GM23338 (cell line): ENCODE data around the gene STAT4. TPM values are rescaled to one million over a fixed set of nuclear protein-coding genes. Genes with fewer than 3 reads are reported as not detected.

ENCODE experiments used
- ATAC-seq: fragments of 200-7000 bp; cut with Tn5 transposase; 3 replicates; pipeline ENCODE4 v1.9.1; 2020
- DNase-seq: peaks from one replicate; pipeline ENCODE4 v3.0.0-alpha.2; 2015; ENCODE audit warnings: low spot score
- H2AFZ ChIP-seq: fragments of 200-600 bp; sonication (generic); 2 replicates; pipeline ENCODE4 v1.8.0; 2016; ENCODE audit warnings: antibody characterized with exemption, mild to moderate bottlenecking, moderate library complexity
- H3F3A ChIP-seq: fragments of 200-600 bp; sonication (generic); replicated peaks from 2 replicates; pipeline ENCODE4 v1.8.0; 2017; ENCODE audit warnings: antibody characterized with exemption, mixed run types, low read depth
- H3K27ac ChIP-seq: fragments of 200-600 bp; sonication (generic); 2 replicates; pipeline ENCODE4 v1.6.1; 2016; ENCODE audit warnings: low read depth
- H3K27me3 ChIP-seq: fragments of 200-600 bp; sonication (generic); 2 replicates; pipeline ENCODE4 v1.8.0; 2016; ENCODE audit warnings: mild to moderate bottlenecking, mixed run types, moderate library complexity; ENCODE audit not compliant: insufficient read depth
- H3K36me3 ChIP-seq: fragments of 200-600 bp; sonication (generic); 2 replicates; pipeline ENCODE4 v1.8.0; 2016; ENCODE audit warnings: mild to moderate bottlenecking; ENCODE audit not compliant: insufficient read depth
- H3K4me1 ChIP-seq: fragments of 200-600 bp; sonication (generic); 2 replicates; pipeline ENCODE4 v1.8.0; 2016; ENCODE audit warnings: mild to moderate bottlenecking, moderate library complexity; ENCODE audit not compliant: insufficient read depth
- H3K4me2 ChIP-seq: fragments of 200-600 bp; sonication (generic); 2 replicates; pipeline ENCODE4 v1.7.1; 2017; ENCODE audit warnings: mixed run types
- H3K4me3 ChIP-seq: fragments of 200-600 bp; sonication (generic); 2 replicates; pipeline ENCODE4 v1.6.1; 2016; ENCODE audit warnings: mixed run types
- H3K79me2 ChIP-seq: fragments of 200-600 bp; sonication (generic); replicated peaks from 2 replicates; pipeline ENCODE4 v1.8.0; 2017; ENCODE audit warnings: mild to moderate bottlenecking; ENCODE audit not compliant: insufficient read depth
- H3K9me2 ChIP-seq: fragments of 200-600 bp; sonication (generic); 2 replicates; pipeline ENCODE4 v1.8.0; 2017; ENCODE audit not compliant: insufficient read depth
- H4K20me1 ChIP-seq: fragments of 200-600 bp; sonication (generic); replicated peaks from 2 replicates; pipeline ENCODE4 v1.8.0; 2017; ENCODE audit warnings: mild to moderate bottlenecking; ENCODE audit not compliant: insufficient read depth
- H3K27ac Mint-ChIP-seq: 2 replicates; pipeline ENCODE4 v1.8.0; 2020; ENCODE audit warnings: inconsistent platforms, mild to moderate bottlenecking, moderate library complexity, mixed read lengths
- H3K27me3 Mint-ChIP-seq: 3 replicates; pipeline ENCODE4 v1.8.0; 2022; ENCODE audit warnings: low read depth, mild to moderate bottlenecking, moderate library complexity, mixed read lengths, inconsistent platforms; ENCODE audit not compliant: insufficient read depth, poor library complexity
- H3K36me3 Mint-ChIP-seq: 3 replicates; pipeline ENCODE4 v1.8.0; 2021; ENCODE audit warnings: low read depth, mild to moderate bottlenecking, inconsistent platforms, moderate library complexity, mixed read lengths
- H3K4me1 Mint-ChIP-seq: 3 replicates; pipeline ENCODE4 v1.8.0; 2020; ENCODE audit warnings: mild to moderate bottlenecking, inconsistent platforms, mixed read lengths
- H3K4me3 Mint-ChIP-seq: 3 replicates; pipeline ENCODE4 v1.8.0; 2021; ENCODE audit warnings: moderate library complexity, mild to moderate bottlenecking, inconsistent platforms, mixed read lengths
- H3K9me3 Mint-ChIP-seq: 3 replicates; pipeline ENCODE4 v1.8.0; 2020; ENCODE audit warnings: moderate library complexity, mild to moderate bottlenecking, inconsistent platforms, mixed read lengths
- CREB1 ChIP-seq: fragments of 250-450 bp; sonication (Bioruptor Pico); IDR thresholded peaks from 2 replicates; pipeline ENCODE4 v1.5.0; 2020; ENCODE audit warnings: low read depth, mild to moderate bottlenecking, moderate library complexity
- EZH2 ChIP-seq: fragments of 200-600 bp; sonication (generic); IDR thresholded peaks from one replicate; pipeline ENCODE4 v1.8.0; 2017; ENCODE audit warnings: antibody characterized with exemption, mild to moderate bottlenecking, low read depth; ENCODE audit not compliant: unreplicated experiment
- EZH2phosphoT487 ChIP-seq: fragments of 200-600 bp; sonication (generic); IDR thresholded peaks from one replicate; pipeline ENCODE4 v1.8.1; 2018; ENCODE audit warnings: antibody characterized with exemption; ENCODE audit not compliant: unreplicated experiment
- JUNB ChIP-seq: IDR thresholded peaks from one replicate; pipeline ENCODE4 v1.6.1; 2016; ENCODE audit warnings: antibody characterized with exemption; ENCODE audit not compliant: unreplicated experiment
- NANOG ChIP-seq: IDR thresholded peaks from 2 replicates; pipeline ENCODE4 v1.6.1; 2016; ENCODE audit warnings: antibody characterized with exemption, borderline replicate concordance
- POLR2AphosphoS5 ChIP-seq: IDR thresholded peaks from 2 replicates; pipeline ENCODE4 v1.6.1; 2016; ENCODE audit warnings: antibody characterized with exemption, low read depth
- STAT1 ChIP-seq: IDR thresholded peaks from one replicate; pipeline ENCODE4 v1.6.1; 2016; ENCODE audit warnings: antibody characterized with exemption; ENCODE audit not compliant: unreplicated experiment
- ZNF114 ChIP-seq: fragments of 250-450 bp; sonication (Bioruptor Pico); IDR thresholded peaks from 2 replicates; pipeline ENCODE4 v1.5.0; 2020; ENCODE audit warnings: mild to moderate bottlenecking, moderate library complexity
- ZNF331 ChIP-seq: fragments of 250-450 bp; sonication (Bioruptor Pico); IDR thresholded peaks from 2 replicates; pipeline ENCODE4 v1.5.0; 2020; ENCODE audit warnings: low read depth, mild to moderate bottlenecking, moderate library complexity
- polyA plus RNA-seq: library from polyadenylated mRNA; unstranded; fragments of >200 nt; fragmentation: Nextera tagmentation; extraction: Ambion mirVana; gene quantifications from 2 replicates; pipeline ENCODE4 v1.2.1, GENCODE V29; 2016
- total RNA-seq: library from RNA; depleted of rRNA; stranded (reverse); fragments of >200 nt; shearing (Covaris generic); gene quantifications from 2 replicates; pipeline ENCODE4 v1.2.3, GENCODE V29; 2014
- TF ChIP-seq, protein P1 (sequence below), 2 experiments: fragments of 200-600 bp in 1 of 2; sonication (generic) in 1 of 2; conservative IDR thresholded peaks; 2 replicates each; pipeline versions ENCODE4 v1.5.1 to v1.6.1; 2016 to 2017; ENCODE audit warnings: antibody characterized with exemption in 2 of 2, low read depth in 2 of 2, mild to moderate bottlenecking in 2 of 2, moderate library complexity in 1 of 2
- TF ChIP-seq, protein P2 (sequence below): fragments of 250-450 bp; sonication (Bioruptor Pico); IDR thresholded peaks from 2 replicates; pipeline ENCODE4 v1.5.0; 2020; ENCODE audit warnings: mild to moderate bottlenecking, moderate library complexity

The STAT4 gene
- total and polyA plus RNA-seq, 2 experiments from 2014 or later, result 0.52 to 0.86 TPM

DNA sequence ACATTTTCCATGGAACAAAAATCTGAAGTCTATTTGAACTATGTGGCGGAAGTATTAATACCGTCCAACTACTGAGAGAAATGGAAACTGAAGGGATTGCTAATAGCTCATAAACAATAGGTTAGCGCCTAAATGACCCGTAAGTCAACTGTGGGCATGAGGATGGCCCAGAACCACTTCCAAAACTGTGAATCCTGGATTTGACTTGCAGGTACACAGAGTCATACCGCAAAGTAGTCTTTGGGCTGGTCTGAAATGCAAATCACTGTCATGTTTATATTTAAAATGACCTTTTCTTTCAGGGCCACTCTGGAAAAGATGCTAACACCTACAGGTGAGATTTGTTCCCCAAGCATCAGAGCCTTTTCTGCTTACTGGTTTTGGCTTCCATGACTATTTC, 50.6 kb downstream of the STAT4 start:
- TF ChIP-seq JUNB, result no peak
- no peak overlapping the region for H3K4me2 ChIP-seq
- no peak overlapping the region for H3K4me3 ChIP-seq
- no peaks in the 10 kb centered on the region for H3K27me3 ChIP-seq
- Mint-ChIP-seq H3K4me1 (peaks cover 2% of the 10 kb centered on the region; the same call in 1 of the 3 replicates), H3K36me3 (no peaks in the 10 kb centered on the region; the same call in 2 of the 3 replicates), H3K27me3 (peaks cover 3% of the 10 kb centered on the region), H3K27ac (no peak overlapping the region), H3K9me3 (peaks cover 12% of the 10 kb centered on the region; the same call in 1 of the 3 replicates), H3K4me3 (no peak overlapping the region)
- H4K20me1 ChIP-seq, result no peaks in the 10 kb centered on the region
- no peaks in the 10 kb centered on the region for H3K36me3 ChIP-seq
- H3K79me2 ChIP-seq, result no peaks in the 10 kb centered on the region
- no peaks in the 10 kb centered on the region for H3K4me1 ChIP-seq
- H2AFZ ChIP-seq, result no peak overlapping the region
- DNase-seq, result no peak
- H3K27ac ChIP-seq, result no peak overlapping the region
- ATAC-seq, result no peak
- H3F3A ChIP-seq, result no peaks in the 10 kb centered on the region
- no peaks in the 10 kb centered on the region for H3K9me2 ChIP-seq

DNA sequence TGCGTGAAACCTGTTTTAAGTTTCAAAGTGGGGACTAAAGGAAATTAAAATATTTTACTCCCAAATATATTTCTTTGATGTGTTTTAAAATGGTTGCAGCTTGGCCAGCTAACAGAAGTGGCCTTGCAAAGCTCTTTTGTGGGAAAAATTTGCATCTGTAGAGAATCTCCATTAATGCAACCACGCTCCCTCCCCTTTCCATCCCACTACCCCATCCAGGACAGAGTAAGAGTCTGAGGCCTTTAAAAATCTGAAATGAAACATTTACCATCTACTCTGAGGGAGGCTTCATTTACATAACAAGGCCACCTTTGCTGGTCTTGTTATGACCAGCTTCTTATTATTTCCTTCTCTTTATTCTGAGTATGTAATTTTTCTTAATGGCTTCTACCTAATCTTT, 63.5 kb downstream of the STAT4 start:
- Histone ChIP-seq H3K4me2 (peak overlapping the region; percentile 65), H3K4me1 (peaks cover 16% of the 10 kb centered on the region; the same call in 1 of the 2 replicates), H2AFZ (no peak overlapping the region), H3K36me3 (peaks cover 3% of the 10 kb centered on the region; the same call in 1 of the 2 replicates), H3K27ac (peak overlapping the region; percentile 1; the same call in 1 of the 2 replicates), H3K79me2 (no peaks in the 10 kb centered on the region), H3K27me3 (no peaks in the 10 kb centered on the region), H3K4me3 (no peak overlapping the region), H4K20me1 (no peaks in the 10 kb centered on the region), H3K9me2 (no peaks in the 10 kb centered on the region), H3F3A (no peaks in the 10 kb centered on the region)
- H3K4me1 Mint-ChIP-seq, result peaks cover 23% of the 10 kb centered on the region
- DNase-seq (peak; percentile 50), ATAC-seq (peak; percentile 84)
- peaks cover 12% of the 10 kb centered on the region; the same call in 2 of the 3 replicates for H3K36me3 Mint-ChIP-seq
- peaks cover 14% of the 10 kb centered on the region; the same call in 2 of the 3 replicates for H3K9me3 Mint-ChIP-seq
- H3K4me3 Mint-ChIP-seq, result peak overlapping the region; percentile 20; the same call in 2 of the 3 replicates
- H3K27me3 Mint-ChIP-seq, result no peaks in the 10 kb centered on the region
- H3K27ac Mint-ChIP-seq, result peak overlapping the region; percentile 29; the same call in 1 of the 2 replicates
- TF ChIP-seq CREB1 (no peak), POLR2AphosphoS5 (no peak), ZNF114 (no peak), NANOG (no peak), ZNF331 (CRISPR knock-in tag) (no peak), STAT1 (no peak), EZH2phosphoT487 (no peak), EZH2 (no peak)
- TF ChIP-seq, protein P1, sequence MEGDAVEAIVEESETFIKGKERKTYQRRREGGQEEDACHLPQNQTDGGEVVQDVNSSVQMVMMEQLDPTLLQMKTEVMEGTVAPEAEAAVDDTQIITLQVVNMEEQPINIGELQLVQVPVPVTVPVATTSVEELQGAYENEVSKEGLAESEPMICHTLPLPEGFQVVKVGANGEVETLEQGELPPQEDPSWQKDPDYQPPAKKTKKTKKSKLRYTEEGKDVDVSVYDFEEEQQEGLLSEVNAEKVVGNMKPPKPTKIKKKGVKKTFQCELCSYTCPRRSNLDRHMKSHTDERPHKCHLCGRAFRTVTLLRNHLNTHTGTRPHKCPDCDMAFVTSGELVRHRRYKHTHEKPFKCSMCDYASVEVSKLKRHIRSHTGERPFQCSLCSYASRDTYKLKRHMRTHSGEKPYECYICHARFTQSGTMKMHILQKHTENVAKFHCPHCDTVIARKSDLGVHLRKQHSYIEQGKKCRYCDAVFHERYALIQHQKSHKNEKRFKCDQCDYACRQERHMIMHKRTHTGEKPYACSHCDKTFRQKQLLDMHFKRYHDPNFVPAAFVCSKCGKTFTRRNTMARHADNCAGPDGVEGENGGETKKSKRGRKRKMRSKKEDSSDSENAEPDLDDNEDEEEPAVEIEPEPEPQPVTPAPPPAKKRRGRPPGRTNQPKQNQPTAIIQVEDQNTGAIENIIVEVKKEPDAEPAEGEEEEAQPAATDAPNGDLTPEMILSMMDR (conservative IDR thresholded peaks at IDR 0.05; ENCODE audit: low read depth in 2 of 2), result no peak
- TF ChIP-seq, protein P2, sequence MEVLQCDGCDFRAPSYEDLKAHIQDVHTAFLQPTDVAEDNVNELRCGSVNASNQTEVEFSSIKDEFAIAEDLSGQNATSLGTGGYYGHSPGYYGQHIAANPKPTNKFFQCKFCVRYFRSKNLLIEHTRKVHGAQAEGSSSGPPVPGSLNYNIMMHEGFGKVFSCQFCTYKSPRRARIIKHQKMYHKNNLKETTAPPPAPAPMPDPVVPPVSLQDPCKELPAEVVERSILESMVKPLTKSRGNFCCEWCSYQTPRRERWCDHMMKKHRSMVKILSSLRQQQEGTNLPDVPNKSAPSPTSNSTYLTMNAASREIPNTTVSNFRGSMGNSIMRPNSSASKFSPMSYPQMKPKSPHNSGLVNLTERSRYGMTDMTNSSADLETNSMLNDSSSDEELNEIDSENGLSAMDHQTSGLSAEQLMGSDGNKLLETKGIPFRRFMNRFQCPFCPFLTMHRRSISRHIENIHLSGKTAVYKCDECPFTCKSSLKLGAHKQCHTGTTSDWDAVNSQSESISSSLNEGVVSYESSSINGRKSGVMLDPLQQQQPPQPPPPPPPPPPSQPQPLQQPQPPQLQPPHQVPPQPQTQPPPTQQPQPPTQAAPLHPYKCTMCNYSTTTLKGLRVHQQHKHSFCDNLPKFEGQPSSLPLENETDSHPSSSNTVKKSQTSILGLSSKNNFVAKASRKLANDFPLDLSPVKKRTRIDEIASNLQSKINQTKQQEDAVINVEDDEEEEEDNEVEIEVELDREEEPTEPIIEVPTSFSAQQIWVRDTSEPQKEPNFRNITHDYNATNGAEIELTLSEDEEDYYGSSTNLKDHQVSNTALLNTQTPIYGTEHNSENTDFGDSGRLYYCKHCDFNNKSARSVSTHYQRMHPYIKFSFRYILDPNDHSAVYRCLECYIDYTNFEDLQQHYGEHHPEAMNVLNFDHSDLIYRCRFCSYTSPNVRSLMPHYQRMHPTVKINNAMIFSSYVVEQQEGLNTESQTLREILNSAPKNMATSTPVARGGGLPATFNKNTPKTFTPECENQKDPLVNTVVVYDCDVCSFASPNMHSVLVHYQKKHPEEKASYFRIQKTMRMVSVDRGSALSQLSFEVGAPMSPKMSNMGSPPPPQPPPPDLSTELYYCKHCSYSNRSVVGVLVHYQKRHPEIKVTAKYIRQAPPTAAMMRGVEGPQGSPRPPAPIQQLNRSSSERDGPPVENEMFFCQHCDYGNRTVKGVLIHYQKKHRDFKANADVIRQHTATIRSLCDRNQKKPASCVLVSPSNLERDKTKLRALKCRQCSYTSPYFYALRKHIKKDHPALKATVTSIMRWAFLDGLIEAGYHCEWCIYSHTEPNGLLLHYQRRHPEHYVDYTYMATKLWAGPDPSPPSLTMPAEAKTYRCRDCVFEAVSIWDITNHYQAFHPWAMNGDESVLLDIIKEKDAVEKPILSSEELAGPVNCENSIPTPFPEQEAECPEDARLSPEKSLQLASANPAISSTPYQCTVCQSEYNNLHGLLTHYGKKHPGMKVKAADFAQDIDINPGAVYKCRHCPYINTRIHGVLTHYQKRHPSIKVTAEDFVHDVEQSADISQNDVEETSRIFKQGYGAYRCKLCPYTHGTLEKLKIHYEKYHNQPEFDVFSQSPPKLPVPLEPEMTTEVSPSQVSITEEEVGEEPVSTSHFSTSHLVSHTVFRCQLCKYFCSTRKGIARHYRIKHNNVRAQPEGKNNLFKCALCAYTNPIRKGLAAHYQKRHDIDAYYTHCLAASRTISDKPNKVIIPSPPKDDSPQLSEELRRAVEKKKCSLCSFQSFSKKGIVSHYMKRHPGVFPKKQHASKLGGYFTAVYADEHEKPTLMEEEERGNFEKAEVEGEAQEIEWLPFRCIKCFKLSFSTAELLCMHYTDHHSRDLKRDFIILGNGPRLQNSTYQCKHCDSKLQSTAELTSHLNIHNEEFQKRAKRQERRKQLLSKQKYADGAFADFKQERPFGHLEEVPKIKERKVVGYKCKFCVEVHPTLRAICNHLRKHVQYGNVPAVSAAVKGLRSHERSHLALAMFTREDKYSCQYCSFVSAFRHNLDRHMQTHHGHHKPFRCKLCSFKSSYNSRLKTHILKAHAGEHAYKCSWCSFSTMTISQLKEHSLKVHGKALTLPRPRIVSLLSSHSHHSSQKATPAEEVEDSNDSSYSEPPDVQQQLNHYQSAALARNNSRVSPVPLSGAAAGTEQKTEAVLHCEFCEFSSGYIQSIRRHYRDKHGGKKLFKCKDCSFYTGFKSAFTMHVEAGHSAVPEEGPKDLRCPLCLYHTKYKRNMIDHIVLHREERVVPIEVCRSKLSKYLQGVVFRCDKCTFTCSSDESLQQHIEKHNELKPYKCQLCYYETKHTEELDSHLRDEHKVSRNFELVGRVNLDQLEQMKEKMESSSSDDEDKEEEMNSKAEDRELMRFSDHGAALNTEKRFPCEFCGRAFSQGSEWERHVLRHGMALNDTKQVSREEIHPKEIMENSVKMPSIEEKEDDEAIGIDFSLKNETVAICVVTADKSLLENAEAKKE (CRISPR knock-in tag), result no peak
